Colonic mucosa (tissue), 4 donors: Measurements from ENCODE around the gene MECP2. TPM values are rescaled to one million over a fixed set of nuclear protein-coding genes. Genes with fewer than 3 reads are reported as not detected.

Experiments used
- DNase-seq: peaks from one replicate; pipeline ENCODE4 v3.0.0-alpha.2; 2020
- H3K27ac ChIP-seq: fragments of 200-600 bp; one replicate; pipeline ENCODE4 v1.8.0; 2021
- H3K27me3 ChIP-seq: fragments of 200-600 bp; one replicate; pipeline ENCODE4 v1.8.0; 2021
- H3K36me3 ChIP-seq: fragments of 200-600 bp; one replicate; pipeline ENCODE4 v1.8.0; 2021
- H3K4me1 ChIP-seq: fragments of 200-600 bp; one replicate; pipeline ENCODE4 v1.8.0; 2021; ENCODE audit warnings: mild to moderate bottlenecking
- H3K4me3 ChIP-seq: fragments of 200-600 bp; one replicate; pipeline ENCODE4 v1.8.0; 2021
- H3K9ac ChIP-seq, 2 donors: one replicate each; pipeline ENCODE4 v1.7.0; 2013; ENCODE audit warnings: control low read depth in 2 of 2, low read depth in 2 of 2, low read length in 2 of 2
- H3K9me3 ChIP-seq: fragments of 200-600 bp; one replicate; pipeline ENCODE4 v1.8.0; 2021
- intact Hi-C: fragments of 100-400 bp; cut with DNase I; formaldehyde crosslinking; loops from one replicate; pipeline ENCODE4 v1.14.1; 2022
- total RNA-seq, 2 donors: library from RNA; stranded (reverse); fragmentation: NEBNext Ultra II Directional in 1 of 2; extraction: Animal tissue kit (Norgen Biotek cat#: 25700) in 1 of 2; gene quantifications; one replicate each; pipeline ENCODE4 v1.2.1, GENCODE V29; 2021
- TF ChIP-seq, protein P1 (sequence below): fragments of 200-600 bp; IDR thresholded peaks from one replicate; pipeline ENCODE4 v1.8.0; 2022; ENCODE audit warnings: antibody characterized with exemption, mild to moderate bottlenecking
- donor health status: healthy.
- donor health status: DM: no; HTN: no; CAD: no.
- donor health status: DM: no; HTN: no; CAD: no.

Gene MECP2
- total RNA-seq, 2 donors from 2014 or later: 28.3 to 29.7 TPM

DNA sequence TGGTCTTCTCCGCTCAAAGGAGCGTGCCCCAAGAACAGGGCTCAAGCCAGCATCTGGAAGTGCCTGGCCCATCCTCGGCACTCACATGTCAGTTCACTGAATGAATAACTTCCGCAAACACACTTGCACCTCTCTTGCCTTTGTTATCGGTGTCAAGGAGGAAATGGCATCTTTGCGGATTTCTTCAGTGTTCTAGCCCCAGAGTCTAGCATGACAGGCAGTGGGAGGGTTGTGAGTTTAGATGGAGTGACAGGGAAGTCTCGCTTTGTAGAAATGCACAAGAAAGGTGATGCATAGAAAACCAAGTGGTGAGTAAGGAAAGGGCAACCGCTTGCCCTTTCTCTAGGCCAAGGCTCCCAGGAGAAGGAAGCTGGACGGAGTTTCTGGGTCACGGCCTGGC is 17.6 kb upstream of the MECP2 start:
- TF ChIP-seq, protein P1, sequence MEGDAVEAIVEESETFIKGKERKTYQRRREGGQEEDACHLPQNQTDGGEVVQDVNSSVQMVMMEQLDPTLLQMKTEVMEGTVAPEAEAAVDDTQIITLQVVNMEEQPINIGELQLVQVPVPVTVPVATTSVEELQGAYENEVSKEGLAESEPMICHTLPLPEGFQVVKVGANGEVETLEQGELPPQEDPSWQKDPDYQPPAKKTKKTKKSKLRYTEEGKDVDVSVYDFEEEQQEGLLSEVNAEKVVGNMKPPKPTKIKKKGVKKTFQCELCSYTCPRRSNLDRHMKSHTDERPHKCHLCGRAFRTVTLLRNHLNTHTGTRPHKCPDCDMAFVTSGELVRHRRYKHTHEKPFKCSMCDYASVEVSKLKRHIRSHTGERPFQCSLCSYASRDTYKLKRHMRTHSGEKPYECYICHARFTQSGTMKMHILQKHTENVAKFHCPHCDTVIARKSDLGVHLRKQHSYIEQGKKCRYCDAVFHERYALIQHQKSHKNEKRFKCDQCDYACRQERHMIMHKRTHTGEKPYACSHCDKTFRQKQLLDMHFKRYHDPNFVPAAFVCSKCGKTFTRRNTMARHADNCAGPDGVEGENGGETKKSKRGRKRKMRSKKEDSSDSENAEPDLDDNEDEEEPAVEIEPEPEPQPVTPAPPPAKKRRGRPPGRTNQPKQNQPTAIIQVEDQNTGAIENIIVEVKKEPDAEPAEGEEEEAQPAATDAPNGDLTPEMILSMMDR: no peak
- no peaks in the 10 kb centered on the region for H3K4me1 ChIP-seq
- no peak overlapping the region for H3K9ac ChIP-seq
- DNase-seq: no peak
- H3K4me3 ChIP-seq: no peak overlapping the region
- intact Hi-C loops: no loop called here
- no peaks in the 10 kb centered on the region for H3K36me3 ChIP-seq
- no peaks in the 10 kb centered on the region for H3K27me3 ChIP-seq
- no peaks in the 10 kb centered on the region for H3K9me3 ChIP-seq
- H3K27ac ChIP-seq: no peak overlapping the region

DNA sequence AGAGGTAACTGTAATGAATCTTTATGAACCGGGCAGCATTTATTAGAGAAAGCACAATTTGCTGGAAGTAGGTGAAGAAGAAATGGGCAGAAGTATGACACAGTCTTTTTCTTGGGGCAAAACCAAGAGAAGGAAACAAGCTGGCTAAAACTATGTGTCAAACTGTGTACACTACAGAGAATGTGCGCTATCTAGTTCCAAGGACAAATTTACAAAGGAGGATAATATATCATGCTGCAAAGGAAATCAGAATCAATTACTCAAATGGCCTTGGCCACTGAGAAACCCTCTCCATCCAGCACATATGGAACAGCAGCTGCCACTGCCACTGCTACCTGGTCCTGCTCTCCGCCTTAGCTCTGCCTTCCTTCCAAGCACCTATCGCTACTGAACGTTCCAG is 17.1 kb upstream of the MECP2 start:
- TF ChIP-seq, protein P1: no peak
- no peak overlapping the region for H3K4me3 ChIP-seq
- no peaks in the 10 kb centered on the region for H3K27me3 ChIP-seq
- intact Hi-C loops: no loop called here
- no peaks in the 10 kb centered on the region for H3K4me1 ChIP-seq
- no peak overlapping the region for H3K27ac ChIP-seq
- no peak for DNase-seq
- no peak overlapping the region for H3K9ac ChIP-seq
- H3K9me3 ChIP-seq: no peaks in the 10 kb centered on the region
- no peaks in the 10 kb centered on the region for H3K36me3 ChIP-seq

DNA sequence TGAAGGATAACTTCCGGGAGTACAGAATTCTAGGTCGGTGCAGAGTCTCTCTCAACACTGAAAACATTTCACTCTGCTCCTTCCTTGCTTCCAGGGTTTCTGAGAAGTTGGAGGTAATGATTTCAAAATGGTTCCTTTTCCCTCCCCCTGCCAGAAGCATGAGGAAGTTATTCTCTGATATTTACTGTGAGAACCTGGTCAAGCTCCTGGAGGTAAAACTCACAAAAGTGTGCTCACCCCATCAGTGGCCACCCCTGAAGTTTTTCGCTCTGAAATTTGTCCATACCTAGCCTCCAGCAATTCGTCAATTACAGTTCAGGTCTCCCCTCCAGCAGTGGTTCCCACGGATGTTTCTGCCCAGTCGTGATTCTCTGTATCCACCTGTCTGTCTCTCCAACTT is 16.2 kb upstream of the MECP2 start:
- Histone ChIP-seq H3K4me3 (no peak overlapping the region), H3K27ac (no peak overlapping the region), H3K36me3 (no peaks in the 10 kb centered on the region), H3K4me1 (no peaks in the 10 kb centered on the region), H3K9ac (no peak overlapping the region), H3K27me3 (no peaks in the 10 kb centered on the region), H3K9me3 (no peaks in the 10 kb centered on the region)
- intact Hi-C loops: no loop called here
- TF ChIP-seq, protein P1: no peak
- DNase-seq: no peak

DNA sequence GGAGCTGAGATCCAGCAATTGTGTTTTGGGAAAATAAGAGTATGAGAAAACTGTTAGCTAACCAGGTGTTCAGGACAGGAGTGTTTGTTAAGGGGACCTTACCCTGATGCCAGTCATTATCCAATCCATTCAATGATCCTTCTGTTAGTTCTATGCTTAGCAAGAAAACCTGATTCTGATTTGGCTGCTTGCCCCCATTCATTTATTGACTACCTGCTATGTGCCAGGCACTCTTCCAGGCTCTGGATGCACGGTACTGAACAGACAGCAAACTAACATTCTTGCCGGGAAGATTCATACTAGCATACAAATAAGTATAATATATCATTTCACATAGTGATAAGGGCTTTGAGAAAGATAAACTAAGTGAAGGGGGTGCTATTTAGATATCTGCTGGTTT is 1.0 kb upstream of the MECP2 start:
- intact Hi-C loops: no loop called here
- Histone ChIP-seq H3K4me3 (no peak overlapping the region), H3K4me1 (no peaks in the 10 kb centered on the region), H3K27ac (no peak overlapping the region), H3K9ac (peak overlapping the region in 1 of 2 donors; percentile 43), H3K27me3 (peaks cover 6% of the 10 kb centered on the region), H3K9me3 (no peaks in the 10 kb centered on the region), H3K36me3 (no peaks in the 10 kb centered on the region)
- DNase-seq: no peak
- TF ChIP-seq, protein P1: no peak

DNA sequence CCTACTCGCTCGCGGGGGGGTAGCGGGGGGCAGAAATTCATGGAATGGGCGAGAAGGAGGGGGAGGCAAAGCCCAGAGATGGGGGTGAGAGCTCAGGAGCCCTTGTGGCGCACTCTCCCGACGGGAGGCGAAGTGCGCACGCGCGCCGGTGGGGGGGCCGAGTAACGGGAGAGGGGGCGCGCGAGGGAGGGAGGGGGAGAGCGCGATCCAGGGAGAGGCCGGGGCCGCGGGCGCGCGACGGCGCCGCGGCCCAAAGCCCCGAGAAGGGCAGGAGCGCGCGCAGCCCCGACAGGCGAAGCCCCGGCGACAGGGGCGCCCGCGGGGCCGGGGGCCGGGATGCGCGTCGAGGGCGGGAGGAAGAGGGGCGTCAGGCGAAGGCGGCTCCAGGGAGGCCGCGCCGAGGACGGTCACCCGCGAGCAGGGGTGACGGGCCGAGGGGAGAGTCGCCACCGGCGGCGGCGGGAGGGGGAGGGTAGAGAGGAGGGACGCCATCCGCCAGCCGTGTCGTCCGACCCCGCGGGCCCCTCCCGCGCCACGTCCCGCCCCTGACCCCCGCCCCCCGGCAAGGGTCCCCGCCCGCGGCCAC is 421 bp downstream of the MECP2 start:
- H3K4me1 ChIP-seq: no peaks in the 10 kb centered on the region
- H3K27ac ChIP-seq: peak overlapping the region; percentile 82
- H3K4me3 ChIP-seq: peak overlapping the region; percentile 57
- intact Hi-C loops: no loop called here
- peak; percentile 60 for DNase-seq
- peaks cover 6% of the 10 kb centered on the region for H3K27me3 ChIP-seq
- TF ChIP-seq, protein P1: no peak
- no peaks in the 10 kb centered on the region for H3K9me3 ChIP-seq
- no peaks in the 10 kb centered on the region for H3K36me3 ChIP-seq
- peak overlapping the region; percentile 76 to 79 for H3K9ac ChIP-seq
